NCI-H128 (cell line): ENCODE data around the gene NPAS1.
"Not testable (repeated sequence)": the region's sequence is repeated elsewhere in the genome, so short reads cannot be mapped to it uniquely, and the experiment has no call there.

Source experiments
- DNase-seq: peaks from one replicate; lab custom pipeline; 2025; ENCODE audit not compliant: unreplicated experiment; lab: John Stamatoyannopoulos, UW

NPAS1 gene

GRCh38 chr19:46988614-46989230 lies 30.9 kb upstream of the NPAS1 start:
- DNase-seq: no peak

- DNase-seq: peak; percentile 72
Measured at GRCh38 chr19:46990991-46991676, 28.5 kb upstream of the NPAS1 start.

- DNase-seq: no peak
Measured at GRCh38 chr19:46992699-46993535, 26.7 kb upstream of the NPAS1 start.

- no peak for DNase-seq
Measured at GRCh38 chr19:46993622-46994021, 26.0 kb upstream of the NPAS1 start.

- DNase-seq: no peak
Measured at GRCh38 chr19:46994141-46994686, 25.4 kb upstream of the NPAS1 start.

- DNase-seq: no peak
Measured at GRCh38 chr19:46995492-46995891, 24.1 kb upstream of the NPAS1 start.

- no peak for DNase-seq
Measured at GRCh38 chr19:46998445-46999125, 21.1 kb upstream of the NPAS1 start.

- no peak for DNase-seq
Measured at GRCh38 chr19:46999377-46999776, 20.3 kb upstream of the NPAS1 start.

GRCh38 chr19:46999878-47000277 lies 19.8 kb upstream of the NPAS1 start:
- DNase-seq: no peak

GRCh38 chr19:47000373-47000772 lies 19.3 kb upstream of the NPAS1 start:
- DNase-seq: no peak

GRCh38 chr19:47001584-47001983 lies 18.1 kb upstream of the NPAS1 start:
- no peak for DNase-seq

- no peak for DNase-seq
Measured at GRCh38 chr19:47002106-47002766, 17.4 kb upstream of the NPAS1 start.

GRCh38 chr19:47002853-47003610 lies 16.6 kb upstream of the NPAS1 start:
- DNase-seq: no peak

- DNase-seq: no peak
Measured at GRCh38 chr19:47003611-47004465, 15.8 kb upstream of the NPAS1 start.

- no peak for DNase-seq
Measured at GRCh38 chr19:47005164-47005641, 14.4 kb upstream of the NPAS1 start.

- no peak for DNase-seq
Measured at GRCh38 chr19:47005873-47006272, 13.8 kb upstream of the NPAS1 start.

GRCh38 chr19:47006496-47006895 lies 13.1 kb upstream of the NPAS1 start:
- no peak for DNase-seq

GRCh38 chr19:47010549-47010948 lies 9.1 kb upstream of the NPAS1 start:
- not testable (repeated sequence) for DNase-seq

- no peak for DNase-seq
Measured at GRCh38 chr19:47012617-47013016, 7.0 kb upstream of the NPAS1 start.
